GM21381 (cell line): Measurements from ENCODE around the gene NBEA.

Experiments
- ATAC-seq: cut with Tn5 transposase; IDR thresholded peaks from one replicate; pipeline ENCODE4 v1.9.1; 2021; ENCODE audit warnings: mild to moderate bottlenecking, moderate library complexity; ENCODE audit not compliant: unreplicated experiment

Gene NBEA

DNA sequence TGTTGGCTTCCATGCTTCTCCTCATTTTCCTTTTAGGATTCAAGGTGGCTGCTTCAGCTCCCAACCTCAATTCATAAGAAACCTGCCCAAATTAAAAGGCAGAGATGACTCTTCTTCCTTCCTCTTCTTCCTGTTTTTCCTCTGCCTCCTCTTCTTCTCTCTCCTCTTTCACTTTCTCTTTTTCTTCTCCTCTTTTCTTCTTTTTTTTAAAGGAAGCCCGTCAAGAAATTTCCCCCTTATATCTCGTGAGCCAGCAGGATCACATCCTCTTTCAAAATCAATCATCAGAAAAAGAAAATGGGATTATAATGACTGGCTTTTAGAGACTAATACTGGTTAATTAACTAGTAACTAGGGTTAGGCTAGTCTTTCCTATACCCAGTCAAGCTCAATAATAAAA, 220.3 kb downstream of the NBEA start:
- no peak for ATAC-seq

DNA sequence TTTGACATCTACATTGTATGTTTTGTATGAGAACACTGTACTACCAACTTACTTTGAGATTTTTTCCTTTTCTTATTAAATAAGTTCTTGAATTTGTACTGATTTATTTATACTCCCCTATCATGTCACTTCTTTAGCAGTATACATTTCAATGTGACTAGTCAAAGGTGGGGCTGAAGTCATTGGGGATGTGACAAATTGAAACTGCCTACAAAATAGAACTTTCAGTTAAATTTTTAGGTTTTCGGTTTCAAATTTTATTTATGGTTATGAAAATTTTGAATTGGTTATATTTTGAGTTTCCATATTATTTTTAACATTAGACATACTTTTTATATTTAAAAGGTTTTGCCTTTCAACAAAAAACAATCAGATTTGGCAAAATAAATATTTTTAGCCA, 221.6 kb downstream of the NBEA start:
- peak; percentile 53 for ATAC-seq

DNA sequence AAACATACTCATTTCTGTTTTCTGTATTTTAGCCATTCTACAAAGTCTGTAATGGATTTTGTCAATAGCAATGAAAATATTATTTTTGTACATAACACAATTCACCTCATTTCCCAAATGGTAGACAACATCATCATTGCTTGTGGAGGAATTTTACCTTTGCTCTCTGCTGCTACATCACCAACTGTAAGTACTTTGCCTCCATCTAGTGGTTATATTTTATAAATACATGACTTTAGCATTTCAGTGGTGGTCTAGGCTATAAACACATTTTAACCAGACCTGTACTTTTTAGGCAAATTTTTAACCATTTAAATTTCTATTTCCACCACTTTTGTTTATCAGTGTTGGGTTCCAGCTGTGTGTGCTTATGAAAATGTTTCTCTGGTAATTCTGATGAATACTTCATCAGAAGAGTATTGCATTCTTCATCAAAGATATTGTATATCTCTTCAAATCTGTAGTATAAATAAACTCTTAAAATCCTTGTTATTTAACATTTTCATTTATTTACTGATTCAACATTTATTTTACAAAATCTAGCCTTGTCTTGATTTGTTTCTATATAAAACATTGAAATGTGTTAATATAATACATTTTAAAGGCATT, 222.4 kb downstream of the NBEA start:
- ATAC-seq = peak; percentile 67

DNA sequence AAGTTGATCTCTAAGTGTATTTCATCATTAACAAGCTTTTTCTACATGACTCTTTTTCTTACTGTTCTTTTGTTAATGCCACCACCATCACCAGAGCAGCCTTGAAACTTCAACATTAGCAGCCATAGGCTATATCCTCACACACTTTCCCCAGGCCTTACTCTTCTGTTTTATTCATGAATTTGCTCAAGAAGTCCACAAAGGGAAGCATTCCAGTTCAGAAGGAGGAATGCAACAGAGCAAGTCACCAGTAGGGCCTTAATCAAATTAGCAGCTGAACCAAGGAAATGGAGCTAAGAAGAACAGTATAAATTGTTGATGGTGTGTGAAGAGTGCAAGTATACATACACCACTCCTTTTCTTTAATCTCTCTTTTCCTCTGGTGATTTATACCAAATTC, 223.1 kb downstream of the NBEA start:
- no peak for ATAC-seq

DNA sequence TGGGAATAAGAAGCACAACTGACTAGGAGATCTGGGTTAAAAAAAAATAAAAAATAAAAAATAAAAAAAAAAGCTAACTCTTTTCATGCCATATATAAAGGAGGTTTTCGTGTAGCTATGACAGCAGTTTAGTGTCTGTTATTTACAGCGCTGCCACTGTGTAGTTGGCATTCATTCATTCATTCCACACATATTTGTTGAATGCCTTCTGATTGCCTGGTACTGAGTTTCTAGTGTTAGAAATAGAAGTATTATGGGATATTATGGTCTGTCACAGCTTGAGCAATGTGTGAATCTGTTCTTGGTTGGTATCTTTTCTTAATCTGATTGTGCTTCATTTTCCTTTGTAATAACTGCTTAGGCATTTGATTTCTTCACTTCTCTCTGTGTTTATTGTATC, 237.4 kb downstream of the NBEA start:
- no peak for ATAC-seq

DNA sequence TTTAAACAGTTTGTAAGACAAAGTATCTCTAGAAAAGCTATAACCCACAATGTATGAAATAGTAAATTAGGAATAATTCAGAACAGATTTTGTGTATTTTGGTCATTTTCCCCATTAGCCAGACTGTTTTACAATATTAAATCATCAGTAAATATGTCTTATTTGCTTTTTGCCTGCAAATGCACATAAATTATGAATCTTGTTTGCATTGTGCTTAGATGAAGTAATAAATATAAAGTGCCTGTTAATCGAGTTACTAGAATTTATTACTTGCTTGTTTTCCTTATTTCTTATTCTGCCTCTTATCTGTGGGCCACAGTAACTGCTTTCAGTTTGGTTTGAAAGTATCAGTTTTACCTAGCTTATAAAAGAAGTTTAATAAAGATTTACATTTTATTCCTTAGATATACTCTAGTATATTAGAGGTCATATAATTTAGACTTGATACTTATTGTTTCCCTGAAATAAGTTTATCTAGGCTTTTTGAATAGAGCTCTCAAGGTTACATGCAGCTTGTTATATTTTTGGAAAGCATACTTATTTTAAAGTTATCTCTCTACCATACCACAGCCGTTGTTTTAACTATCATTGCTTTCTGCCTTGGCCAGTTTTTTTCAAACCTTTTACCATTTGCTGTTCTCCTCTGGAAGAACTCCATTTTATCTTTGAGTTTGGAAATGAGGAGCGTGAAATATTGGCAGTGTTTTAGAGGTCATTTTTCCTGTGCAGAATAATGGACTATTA, 238.0 kb downstream of the NBEA start:
- no peak for ATAC-seq

DNA sequence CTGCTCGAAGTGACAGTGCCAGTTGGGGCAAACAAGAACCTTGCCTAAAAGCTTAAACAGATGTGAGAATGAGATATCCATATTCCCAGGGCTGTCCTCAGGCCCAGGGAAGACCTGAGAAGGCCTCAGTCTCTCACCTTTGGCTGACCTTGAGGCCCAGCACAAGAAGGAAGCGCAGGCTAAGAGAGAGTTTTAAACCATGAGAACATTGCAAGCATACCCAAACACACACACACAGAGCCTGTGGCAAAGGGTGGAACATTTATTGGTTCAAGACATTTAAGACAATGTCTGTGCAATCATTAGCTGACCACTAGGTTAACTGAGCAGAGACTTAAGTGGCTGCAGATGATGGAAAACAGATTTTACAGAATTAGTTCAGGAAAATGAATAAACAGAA, 248.2 kb downstream of the NBEA start:
- no peak for ATAC-seq

DNA sequence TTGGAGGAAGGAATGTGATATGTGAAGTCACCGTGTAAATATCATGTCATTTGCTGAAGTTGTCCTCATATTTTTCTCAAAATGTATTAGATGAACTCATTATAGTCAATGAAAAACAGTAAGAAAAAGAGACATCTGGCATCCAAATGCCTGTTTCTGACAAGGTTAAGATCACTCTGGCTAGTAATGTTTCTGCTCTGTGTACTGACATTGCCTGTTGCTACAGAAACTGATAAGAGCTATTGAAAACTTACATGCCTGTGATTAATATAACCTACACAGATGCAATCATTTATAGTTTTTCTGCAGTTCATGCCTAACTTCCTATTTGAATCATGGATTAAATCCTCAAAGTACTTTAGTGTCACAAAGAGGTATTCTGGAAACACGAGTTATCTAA, 249.8 kb downstream of the NBEA start:
- ATAC-seq = no peak

DNA sequence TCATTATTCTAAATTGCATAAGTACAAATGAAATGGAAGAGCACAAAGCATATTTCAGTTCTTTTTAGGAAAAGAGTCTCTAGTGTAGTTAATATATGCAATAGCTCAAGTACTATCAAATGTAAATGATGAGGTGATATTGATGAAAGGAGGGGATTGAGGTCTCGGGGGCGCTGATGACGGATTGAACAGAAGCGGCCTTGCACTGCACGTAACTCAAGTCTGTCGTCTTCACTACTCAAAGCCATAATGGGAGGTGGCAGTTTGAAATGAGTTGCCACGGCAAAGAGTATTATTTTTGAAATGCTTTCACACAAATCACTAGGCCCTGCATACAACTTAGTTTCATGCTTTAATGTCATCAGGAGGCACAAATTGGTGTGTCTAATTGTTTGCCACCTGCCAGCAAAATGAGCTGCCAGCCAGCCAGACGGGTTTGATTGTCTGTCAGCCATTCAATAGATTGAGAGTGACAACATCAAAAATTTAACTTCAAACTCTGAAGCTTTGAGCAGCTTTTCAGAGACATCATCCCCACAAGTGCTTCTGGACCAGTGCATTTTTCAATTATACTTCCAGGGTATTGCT, 256.6 kb downstream of the NBEA start:
- ATAC-seq = no peak

DNA sequence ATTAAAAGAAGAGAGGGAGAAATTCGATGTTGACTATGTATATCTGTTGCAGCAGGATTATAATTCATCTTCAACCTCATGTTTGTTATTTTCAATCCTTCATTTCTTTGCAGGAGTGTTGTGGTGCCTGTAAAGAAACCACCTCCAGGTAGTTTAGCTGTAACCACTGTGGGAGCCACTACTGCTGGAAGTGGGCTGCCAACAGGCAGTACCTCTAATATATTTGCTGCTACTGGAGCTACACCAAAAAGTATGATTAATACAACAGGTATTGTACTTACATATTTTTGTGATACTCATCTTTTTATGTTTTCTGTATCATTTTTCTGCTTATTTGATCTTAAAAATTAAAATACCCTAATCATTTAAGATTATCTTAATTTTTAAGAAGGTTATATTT, 266.5 kb downstream of the NBEA start:
- ATAC-seq = no peak

DNA sequence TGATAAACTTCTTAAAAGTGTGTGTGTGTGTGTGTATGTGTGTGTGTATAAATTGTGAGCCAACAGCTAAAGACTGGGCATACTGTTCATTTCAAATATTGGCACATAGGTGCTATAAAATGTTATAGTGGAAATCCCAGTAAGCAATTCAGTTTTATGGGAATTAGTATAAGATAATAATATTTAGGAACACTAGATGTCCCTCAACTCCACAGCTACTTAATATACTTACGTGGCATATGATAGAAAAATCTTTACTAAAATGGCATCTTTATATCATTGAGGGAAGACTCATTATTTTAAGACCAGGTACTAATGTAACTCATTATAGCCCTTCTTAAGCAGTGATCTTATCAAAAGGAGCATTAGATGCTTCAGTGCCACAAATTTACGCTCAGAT, 268.2 kb downstream of the NBEA start:
- ATAC-seq = no peak

DNA sequence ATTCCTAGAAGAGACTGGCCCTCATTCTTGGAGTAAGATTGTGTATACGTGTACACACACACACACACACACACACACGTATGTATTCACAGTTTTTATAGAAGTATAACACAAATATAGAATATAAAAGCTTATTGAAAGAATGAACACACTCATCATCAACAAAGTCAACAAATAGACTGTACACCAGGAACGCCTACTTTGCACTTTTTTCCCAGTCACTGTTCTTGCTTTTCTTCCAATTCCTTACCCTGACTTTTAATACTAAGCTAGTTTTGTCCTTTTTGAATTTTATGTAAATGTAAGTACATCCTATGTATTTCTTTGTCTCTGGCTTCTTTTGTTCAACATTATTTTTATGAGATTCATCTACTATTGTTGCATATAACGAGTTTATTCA, 269.9 kb downstream of the NBEA start:
- no peak for ATAC-seq

DNA sequence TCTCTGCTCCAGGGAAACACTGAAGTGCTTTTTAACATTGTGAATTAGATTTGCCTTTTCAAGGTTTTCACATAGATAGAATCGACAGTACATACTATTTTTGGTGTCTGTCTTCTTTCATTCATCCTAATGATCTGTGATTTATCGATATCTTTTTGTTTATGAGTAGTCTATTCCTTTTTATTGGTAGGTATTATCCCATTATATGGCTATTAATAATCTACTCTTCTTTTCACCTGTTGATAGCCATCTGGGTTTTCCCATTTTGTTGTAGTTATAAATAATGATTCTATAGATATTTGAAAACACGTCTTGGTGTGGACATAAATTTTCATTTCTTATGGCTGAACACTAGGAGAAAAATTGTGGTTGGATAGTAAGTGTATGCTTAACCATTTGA, 271.8 kb downstream of the NBEA start:
- ATAC-seq = no peak

DNA sequence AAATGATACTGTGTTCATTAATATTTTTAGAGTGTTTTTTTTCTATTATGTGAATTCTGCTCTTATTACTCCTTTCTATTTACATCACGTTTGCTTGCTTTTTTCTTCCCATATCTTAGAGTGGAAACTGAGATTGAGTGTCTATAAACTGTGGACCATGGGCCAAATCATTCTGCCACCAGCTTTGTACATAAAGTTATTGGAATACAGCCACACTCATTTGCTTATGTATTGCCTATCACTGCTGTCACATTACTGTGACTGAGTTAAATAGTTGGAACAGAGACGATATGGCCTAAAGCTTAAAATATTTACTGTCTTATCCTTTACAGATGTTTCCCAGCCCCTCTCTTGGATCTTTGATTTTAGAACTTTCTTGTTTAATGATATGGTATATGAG, 274.1 kb downstream of the NBEA start:
- ATAC-seq = no peak

DNA sequence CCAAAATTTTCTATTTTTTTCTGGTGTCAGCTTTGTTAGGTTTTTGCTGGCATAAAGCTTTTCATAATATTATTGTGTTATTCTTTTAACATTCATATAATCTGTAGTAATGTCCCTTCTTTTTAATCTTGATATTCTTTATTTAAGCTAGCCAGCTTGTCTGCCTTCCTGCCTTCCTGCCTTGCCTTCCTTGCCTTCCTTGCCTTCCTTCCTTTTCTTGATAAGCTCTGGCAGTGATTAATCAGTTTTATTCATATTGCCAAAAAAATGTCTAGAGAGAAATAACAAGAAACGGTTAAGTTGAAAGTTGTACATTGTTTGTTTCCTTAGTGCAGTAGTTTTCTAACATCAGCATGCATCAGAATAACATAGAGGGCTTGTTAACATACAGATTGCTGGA, 277.0 kb downstream of the NBEA start:
- no peak for ATAC-seq

DNA sequence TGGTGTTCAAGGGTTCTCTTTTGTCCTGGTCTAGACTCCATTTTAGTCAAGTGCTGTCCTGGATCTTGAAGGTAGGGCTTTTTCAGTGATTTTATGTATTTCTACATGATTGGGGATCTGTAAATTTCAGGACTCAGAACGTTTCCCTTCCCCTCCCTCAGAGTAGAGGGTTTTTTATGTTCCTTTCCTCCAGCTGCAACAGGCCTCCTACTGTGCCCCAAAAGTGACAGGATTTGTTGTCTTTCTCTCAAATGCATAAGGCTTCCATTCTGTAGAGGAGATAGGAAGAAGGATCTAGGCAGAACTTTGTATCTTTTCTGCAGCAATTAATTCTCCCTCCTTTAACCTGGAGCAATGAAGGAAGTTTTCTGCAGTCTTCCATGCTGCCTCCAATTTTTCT, 283.1 kb downstream of the NBEA start:
- ATAC-seq = no peak

DNA sequence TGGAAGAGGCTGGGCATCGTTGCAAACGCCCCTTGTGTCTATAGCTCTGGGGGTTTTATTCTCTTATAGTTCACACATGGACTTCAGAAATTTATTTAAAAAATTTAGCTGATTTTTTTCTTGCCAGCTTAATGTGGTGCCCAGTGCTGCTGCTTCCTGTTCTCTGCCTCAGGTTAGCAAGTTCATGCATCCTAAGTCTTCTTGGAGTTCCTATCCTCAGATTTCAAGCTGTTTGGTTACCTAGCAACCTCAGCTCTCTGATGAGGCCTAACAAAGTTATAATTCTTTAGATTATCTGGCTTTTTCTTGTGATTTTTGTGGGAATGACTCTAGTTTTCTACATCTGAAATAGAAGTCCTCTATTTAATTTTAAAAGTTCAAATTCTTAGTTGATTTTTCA, 283.5 kb downstream of the NBEA start:
- ATAC-seq = no peak

DNA sequence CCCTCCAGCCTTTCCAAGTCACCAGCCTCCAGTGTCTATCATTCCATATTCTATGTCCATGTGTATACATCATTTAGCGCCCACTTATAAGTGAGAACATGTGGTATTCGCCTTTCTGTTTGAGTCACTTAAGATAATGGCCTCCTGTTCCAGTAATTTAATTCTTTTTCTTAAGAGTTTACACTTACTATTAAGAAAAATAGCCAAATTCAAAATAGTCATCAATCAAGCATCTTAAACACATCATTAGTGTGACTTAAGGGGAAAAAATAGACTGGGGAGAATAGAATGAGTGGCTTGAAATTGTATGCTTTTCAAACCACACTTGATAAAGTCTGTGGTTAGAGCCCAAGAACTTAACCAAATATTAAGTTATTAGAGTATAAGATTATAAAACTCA, 286.5 kb downstream of the NBEA start:
- no peak for ATAC-seq

DNA sequence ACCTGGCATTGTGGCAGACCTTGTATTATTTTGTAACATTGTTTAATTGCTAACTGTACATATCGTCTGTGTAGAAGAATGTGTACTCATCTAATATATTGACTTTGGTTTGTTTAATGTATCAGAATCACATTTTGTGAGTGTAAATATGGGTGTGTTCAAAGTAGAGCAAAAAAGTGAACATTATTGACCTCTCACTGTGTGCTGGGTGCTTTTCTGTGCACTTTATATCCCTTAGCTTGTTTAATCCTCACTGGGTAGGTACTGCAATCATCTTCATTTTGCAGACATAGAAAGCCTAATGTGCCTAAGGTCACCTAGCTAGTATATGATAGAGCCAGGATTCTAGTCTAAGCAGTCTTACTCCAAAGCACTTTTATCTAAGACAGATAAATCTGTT, 289.4 kb downstream of the NBEA start:
- no peak for ATAC-seq

DNA sequence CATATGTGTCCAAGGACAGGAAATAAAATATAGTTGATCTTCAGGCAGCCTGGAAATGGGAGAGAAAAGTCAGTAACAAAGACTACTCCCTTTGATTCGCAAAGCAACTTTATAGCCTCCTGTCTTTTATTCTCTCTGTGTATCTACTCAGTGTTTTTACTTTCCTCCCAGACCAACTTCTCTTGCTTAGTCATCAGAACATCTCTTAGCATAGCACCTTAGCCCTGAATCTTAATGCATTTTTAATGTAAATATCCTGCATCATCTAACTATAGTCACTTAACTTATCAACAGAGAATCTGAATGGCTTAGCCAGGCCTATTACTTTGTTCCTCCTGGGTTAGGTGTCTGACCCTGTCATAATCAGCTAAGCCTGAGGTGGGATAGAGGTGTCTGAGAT, 296.2 kb downstream of the NBEA start:
- ATAC-seq = no peak

DNA sequence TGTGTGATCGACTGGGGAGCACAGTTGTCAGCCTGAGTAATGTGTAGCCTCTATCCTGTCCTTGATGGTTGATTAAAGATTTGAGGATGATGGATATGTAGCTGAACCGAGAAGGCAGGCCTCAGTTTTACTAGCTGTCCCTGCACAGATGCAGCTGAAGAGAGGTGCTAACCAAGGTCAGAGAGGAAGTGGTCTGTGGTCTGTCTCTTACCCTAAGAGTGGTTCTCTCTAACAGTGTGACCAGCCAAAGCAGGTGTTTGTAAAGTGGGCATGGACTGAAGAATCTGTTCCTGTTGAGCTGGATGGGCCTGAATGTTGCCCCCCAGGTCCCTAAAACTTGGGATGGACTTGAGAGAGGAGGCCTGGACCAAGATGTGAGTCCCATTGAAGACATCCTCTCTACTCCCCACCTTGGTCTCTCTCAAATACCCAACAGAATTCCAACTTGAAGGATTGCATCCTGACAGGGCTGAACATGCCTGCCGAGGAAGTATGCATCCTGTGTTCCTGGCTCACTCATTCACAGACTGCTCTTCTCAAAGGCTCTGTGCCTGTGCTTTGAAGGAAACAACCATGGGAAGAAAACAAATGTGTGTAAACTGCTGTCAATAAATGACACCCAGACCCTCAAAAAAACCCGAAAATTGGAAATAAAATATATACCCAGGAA, 310.6 kb downstream of the NBEA start:
- ATAC-seq = peak; percentile 99

DNA sequence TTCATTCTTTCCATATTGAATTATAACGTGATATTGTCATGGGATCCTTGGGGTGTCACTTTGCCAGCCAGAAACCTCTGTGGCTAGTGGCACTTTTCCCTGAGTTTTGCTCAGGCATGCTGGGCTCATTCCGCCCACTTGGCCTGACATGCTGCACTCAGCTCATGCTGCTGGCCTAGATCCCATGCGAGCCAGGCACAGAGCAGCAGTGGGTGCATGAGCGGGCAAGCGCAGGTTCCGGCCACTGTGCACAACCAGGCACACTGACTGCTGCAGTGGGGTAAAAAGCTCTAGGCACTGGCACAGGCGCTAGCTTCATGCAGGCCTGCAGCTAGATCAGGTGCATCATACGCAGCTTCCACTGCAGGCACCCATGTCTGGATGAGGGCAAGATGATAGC, 313.2 kb downstream of the NBEA start:
- no peak for ATAC-seq
